ENCODE data around the gene ASPA.

- TF ChIP-seq CTCF (IDR thresholded peaks at IDR 0.05) = no peak
- TF ChIP-seq POLR2A (IDR thresholded peaks at IDR 0.05) = no peak
Observed at GRCh38 chr17:3505008-3505407, 29.2 kb downstream of the ASPA start.
